NCI-H2107 treated with DMSO at 0.1 percent for 48 hours (cell line): ENCODE results near the gene COASY.
"Not testable (repeated sequence)": the region's sequence is repeated elsewhere in the genome, so short reads cannot be mapped to it uniquely, and the experiment has no call there.

Experiments
- DNase-seq: peaks from one replicate; lab custom pipeline; 2025; ENCODE audit not compliant: unreplicated experiment; lab: John Stamatoyannopoulos, UW

The COASY gene

DNA sequence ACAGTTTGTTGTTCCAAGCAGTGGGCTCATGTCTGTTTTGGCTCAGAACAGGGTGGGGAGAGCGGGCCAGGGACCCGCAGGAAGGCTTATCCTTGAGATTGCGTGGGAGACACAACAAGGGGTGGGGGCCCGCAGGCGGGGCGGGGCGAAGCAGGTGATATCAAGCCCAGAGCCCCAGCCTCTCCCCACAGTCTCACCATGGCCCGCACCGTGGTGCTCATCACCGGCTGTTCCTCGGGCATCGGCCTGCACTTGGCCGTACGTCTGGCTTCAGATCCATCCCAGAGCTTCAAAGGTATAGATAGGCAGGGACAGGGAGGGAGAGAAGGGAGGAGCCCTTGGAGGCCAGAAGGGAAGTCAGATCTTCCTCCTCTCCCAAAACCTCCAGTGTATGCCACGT lies 9.2 kb upstream of the COASY start, which contains the start of gene HSD17B1:
Gene HSD17B1, plus strand, starts transcription at position 188 of the 400 bp plus-strand sequence. Its CDS starts 11 bp downstream, at position 199.
- DNase-seq: not testable (repeated sequence)

DNA sequence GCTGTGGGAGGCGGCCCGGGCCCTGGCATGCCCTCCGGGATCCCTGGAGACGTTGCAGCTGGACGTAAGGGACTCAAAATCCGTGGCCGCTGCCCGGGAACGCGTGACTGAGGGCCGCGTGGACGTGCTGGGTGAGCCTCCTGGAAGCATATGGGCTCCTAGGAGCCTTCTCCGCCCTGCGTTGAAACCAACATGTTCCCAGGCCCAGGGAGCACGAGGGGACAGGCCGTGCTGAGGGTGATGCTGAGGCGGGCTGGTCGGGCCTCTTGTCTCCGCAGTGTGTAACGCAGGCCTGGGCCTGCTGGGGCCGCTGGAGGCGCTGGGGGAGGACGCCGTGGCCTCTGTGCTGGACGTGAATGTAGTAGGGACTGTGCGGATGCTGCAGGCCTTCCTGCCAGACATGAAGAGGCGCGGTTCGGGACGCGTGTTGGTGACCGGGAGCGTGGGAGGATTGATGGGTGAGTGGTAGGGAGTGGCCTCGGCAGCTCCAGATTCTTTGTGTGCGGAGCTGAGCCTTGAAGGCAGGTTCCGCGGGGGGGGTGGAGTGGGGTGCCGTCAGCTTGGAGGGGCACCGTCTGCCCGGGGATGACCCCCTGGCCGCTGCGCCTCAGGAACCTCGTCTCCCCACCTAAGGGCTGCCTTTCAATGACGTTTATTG lies 8.7 kb upstream of the COASY start:
- DNase-seq: no peak

DNA sequence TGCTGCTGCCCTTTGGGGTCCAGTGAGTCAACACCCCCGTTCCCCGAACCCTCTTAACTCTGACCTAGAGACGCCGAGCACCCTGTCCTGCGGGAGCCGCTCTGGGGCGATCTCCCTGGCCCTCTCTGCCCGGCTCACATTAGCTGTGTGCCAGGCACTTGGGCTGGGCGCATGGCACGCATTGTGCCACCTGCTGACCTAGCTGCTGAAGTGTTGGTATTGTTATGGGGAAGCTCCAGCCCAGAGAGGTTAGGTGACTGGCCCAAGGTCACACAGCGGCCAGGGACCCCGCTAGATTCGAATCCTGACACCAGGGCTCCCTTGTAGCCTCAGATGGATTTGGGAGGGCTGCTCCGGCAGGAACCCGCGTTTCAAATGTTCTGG lies 8.1 kb upstream of the COASY start:
- no peak for DNase-seq

DNA sequence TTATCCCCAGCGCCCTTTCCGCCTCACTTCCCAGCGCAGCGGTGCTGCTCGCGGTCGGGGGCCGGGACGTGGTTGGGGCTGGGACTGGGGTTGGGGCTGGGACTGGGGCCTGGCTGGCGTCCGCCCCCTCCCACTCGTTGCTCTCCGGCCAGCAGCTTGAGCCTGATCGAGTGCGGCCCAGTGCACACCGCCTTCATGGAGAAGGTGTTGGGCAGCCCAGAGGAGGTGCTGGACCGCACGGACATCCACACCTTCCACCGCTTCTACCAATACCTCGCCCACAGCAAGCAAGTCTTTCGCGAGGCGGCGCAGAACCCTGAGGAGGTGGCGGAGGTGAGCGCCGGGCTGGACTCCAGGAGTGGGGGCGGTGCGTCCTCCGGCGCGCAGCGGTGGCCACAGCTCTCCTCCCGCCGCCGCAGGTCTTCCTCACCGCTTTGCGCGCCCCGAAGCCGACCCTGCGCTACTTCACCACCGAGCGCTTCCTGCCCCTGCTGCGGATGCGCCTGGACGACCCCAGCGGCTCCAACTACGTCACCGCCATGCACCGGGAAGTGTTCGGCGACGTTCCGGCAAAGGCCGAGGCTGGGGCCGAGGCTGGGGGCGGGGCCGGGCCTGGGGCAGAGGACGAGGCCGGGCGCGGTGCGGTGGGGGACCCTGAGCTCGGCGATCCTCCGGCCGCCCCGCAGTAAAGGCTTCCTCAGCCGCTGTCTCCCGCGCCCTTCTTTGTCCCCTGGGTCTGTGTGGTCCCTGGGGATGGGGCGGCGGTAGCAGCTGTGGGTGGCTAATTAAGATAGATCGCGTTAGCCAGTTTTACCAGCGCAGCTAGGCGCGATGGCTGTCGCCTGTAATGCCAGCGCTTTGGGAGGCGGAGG lies 7.5 kb upstream of the COASY start:
- peak; percentile 55 for DNase-seq

DNA sequence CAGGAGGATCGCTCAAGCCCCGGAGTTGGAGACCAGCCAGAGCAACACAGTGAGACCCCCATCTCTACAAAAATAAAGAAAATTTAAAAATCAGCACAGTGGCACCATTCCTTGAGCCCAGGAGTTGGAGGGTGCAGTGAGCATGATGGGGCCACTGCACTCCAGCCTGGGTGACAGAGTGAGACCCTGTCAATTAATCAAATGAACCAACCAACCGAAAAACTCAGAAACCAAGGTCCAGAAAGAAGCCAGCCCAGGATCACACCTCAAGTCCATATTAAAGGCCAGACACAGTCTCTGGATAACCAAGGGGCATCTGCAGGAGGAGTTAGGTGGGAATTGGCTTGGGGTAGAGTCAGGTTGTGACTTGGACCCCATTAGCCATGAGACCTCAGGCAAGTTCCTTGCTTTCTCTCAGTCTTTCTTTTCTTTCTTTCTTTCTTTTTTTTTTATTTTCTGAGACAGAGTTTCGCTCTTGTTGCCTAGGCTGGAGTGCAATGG lies 6.8 kb upstream of the COASY start:
- no peak for DNase-seq

DNA sequence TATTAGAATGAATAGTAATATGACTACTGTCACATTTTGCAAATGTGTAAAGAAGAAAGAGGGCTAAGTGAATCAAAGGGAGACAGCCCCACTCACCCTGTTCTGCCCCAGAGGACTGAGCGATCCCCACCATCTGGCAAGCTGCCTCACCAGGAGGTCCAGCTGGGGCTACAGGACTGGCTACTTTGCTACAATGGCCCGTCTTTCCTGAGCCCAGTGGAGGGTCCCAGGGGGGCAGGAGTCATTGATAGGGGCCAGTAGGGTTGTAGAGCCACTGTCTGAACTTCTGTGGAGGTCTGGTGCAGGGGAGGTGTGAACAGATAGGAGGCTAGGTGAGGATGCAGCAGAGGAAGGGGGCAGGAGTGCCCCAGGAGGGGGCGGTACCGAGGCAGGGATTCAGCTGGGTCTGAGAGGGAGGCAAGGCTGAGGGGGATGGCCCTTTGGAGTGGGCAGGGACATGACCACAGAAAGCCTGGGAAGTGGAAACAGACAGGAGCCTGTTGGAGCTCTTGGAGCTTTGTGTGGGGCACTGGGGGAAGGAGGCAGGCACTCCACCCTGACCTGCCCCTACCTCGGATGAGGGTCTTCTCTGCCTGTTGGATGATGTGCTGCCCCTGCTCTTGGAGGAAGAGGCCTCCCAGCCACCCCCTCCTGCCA lies 5.9 kb upstream of the COASY start:
- DNase-seq: not testable (repeated sequence)

DNA sequence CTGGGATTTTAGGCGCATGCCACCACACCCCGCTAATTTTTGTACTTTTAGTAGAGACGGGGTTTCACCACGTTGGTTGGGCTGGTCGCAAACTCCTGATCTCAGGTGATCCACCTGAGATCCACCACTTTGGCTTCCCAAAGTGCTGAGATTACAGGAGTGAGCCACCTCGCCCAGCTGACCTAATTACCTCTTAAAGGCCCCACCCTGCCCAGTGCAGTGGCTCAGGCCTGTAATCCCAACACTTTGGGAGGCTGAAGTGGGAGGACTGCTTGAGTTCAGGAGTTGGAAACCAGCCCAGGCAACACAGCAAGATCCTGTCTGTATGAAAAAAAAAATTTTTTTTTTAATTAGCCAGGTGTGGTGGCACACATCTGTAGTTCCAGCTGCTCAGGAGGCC lies 2.9 kb upstream of the COASY start:
- no peak for DNase-seq

DNA sequence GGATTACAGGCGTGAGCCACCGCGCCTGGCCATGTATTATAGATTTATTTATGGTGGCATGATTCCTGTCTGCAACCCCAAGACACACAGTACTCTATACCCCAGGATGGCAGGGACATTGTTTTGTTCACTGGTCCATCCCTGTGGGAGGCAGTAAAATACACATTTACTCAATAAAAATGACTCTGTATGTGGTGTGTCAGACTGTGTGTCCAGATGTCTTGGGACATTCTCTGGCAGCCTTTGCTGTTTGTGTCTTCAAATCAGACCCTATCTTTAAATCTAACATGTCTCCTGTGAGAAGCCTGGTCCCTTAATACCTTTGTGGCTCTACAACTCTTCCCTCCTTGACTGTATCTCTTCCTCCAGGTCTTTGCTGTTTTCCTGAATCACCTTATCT lies 1.7 kb upstream of the COASY start:
- DNase-seq: no peak

DNA sequence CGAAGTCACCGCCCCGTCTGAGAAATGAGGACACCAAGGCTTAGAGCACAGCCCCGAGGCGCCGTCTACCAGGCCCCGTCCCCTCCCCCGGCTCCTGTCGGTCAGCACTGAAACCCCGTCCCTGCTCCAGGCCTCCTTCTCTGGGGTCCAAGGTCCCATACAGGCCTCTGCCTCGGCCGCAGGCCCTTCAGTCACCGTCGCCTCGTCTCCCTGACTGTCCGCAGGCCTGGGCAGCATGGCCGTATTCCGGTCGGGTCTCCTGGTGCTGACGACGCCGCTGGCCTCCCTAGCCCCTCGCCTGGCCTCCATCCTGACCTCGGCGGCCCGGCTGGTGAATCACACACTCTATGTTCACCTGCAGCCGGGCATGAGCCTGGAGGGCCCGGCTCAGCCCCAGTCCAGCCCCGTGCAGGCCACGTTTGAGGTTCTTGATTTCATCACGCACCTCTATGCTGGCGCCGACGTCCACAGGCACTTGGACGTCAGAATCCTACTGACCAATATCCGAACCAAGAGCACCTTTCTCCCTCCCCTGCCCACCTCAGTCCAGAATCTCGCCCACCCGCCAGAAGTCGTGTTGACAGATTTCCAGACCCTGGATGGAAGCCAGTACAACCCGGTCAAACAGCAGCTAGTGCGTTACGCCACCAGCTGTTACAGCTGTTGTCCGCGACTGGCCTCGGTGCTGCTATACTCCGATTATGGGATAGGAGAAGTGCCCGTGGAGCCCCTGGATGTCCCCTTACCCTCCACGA lies 617 bp downstream of the COASY start:
- no peak for DNase-seq

DNA sequence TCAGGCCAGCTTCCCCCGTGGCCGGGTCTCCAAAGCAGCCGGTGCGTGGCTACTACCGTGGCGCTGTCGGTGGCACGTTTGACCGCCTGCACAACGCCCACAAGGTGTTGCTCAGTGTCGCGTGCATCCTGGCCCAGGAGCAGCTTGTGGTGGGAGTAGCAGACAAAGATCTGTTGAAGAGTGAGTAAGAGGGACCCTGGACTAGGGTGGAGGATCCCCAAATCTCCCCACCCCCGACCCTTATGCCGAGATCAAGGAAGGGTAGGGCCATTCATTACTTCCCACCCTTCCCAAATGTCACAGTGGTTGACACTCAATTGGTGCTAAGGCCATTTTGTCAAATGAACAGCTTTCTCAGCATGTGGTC lies 1.2 kb downstream of the COASY start:
- DNase-seq: no peak

DNA sequence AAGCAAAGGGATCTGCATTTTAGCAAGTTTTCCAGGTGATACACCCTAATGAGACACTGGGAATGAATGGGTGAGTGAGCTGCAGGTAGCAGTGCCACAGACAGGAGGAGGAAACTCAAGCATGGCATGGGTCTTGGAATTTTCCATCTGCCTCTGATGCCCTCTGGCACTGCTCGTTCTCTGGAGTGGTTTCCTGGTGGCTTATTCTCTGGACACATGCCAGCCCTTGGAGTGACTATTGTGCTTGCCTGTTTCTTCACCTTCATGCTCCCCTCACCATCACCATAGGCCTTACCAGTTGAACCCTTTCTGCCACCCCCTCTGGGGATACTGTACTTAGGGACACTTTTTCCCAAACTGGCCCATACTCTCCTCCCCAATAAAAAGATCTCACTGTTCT lies 1.6 kb downstream of the COASY start:
- no peak for DNase-seq

DNA sequence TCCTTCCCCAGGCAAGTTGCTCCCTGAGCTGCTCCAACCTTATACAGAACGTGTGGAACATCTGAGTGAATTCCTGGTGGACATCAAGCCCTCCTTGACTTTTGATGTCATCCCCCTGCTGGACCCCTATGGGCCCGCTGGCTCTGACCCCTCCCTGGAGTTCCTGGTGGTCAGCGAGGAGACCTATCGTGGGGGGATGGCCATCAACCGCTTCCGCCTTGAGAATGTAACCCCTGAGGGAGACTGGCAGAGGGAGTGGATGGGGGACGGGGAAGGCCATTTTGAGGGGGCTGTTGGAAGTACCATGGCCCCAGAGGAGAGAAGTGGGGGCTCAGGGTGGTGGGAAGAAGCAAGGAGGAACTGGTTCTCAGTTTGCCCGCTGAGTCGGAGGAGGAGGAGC lies 2.0 kb downstream of the COASY start:
- DNase-seq: no peak

DNA sequence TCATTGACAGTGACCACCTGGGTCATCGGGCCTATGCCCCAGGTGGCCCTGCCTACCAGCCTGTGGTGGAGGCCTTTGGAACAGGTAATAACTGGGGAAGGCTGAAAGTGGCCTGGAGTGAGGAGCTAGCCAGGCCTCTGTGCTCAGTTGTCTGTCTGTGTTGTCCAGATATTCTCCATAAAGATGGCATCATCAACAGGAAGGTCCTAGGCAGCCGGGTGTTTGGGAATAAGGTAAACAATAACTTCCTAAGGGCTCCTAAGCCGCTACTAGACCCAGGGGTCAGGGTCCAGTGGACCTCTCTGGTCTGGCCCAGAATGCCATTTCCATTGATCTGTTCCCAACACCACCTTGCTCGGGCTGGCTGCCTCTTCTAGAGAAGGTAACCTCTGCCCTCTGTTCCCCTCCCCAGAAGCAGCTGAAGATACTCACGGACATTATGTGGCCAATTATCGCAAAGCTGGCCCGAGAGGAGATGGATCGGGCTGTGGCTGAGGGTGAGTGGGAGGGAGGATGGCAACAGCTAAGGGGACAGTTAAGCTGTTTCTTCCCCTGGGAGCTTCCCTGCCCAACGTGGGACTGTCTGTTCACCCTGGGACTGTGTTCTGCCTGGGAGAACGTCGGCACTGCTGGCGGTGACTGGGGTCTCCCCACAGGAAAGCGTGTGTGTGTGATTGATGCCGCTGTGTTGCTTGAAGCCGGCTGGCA lies 3.0 kb downstream of the COASY start:
- no peak for DNase-seq

DNA sequence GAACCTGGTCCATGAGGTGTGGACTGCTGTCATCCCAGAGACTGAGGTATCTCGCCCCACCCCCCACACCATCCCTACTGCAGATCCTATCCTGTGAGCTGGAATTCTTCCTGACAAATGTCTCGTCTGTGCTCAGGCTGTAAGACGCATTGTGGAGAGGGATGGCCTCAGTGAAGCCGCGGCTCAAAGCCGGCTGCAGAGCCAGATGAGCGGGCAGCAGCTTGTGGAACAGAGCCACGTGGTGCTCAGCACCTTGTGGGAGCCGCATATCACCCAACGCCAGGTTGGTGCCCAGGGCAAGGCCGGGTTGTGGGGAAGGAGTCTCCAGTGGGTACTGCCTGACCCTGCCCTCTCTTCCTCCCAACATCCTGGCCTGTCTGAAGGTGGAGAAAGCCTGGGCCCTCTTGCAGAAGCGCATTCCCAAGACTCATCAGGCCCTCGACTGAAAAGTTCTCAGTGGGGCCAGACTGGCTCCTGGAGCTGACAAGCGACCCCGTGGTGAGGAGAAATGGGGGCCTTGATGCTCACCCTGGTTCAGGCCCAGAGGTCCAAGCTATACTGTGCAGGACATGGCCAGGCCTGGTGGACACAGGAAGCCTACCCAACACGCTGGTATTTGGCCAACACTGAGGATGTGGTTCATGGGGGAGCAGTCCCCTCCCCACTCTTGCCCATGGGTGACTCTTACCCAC lies 3.7 kb downstream of the COASY start:
- DNase-seq: no peak

DNA sequence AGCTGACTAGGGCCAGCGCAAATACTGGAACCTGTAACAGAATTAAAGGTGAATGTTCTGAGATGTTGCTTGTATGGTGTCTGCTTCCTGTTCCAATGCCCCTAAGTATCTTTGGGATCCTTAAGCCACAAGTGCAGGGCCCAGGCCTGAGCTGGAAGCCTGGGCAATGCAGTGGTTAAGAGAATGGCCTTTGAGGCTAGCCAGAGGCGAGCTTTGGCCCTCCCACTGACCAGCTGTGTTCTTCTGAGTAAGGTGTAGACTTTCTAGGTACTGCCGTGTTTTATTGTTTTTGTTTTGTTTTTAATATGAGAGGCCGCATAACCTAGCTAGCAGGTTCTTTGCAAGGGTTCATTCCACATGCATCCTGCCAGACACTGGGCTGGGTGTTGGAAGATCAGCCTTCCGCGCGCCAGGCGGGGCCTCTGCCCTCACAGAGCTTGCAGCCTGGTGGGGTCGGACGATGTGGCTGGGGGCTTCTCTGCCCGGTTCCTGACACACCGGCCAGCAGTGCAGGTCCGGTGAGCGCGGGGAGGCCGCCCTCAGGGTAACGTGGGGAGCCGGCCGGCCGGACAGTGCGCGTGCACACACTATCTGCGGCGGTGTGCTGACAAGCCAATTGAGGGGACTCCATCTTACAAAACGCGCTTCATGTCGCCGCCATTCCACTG lies 4.4 kb downstream of the COASY start:
- DNase-seq: no peak

DNA sequence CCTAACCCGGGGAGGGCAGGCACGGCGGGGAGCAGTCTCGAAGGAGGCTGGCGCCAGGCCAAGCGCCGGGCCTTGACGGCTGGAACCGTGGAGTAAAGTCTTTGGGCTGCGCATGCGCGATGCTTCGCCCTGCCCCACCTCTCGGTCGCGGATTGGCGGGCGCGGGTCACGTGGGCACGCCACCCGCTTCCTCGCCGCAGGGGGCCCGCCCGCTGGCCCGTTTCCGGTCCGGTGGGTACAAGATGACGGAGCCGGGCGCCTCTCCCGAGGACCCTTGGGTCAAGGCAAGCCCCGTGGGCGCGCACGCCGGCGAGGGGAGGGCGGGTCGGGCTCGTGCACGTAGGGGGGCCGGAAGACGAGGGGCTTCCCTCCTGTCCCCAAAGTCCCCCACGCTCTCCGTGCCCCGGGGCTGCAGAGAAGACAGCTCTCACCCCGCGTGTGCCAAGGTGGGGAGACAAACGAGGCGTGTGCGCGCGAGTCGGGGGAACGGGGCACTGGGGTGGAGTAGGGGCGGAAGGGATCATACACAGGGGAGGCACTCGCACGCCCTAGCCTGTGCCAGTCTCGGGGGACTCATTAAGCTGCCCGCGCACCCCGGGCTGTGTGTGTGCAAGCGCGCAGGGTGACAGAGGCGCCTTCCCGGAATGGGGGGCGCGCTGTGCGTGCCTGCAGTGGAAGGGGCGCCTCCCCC lies 5.1 kb downstream of the COASY start, which contains the start of gene MLX:
Gene MLX, plus strand, starts transcription at position 218 of the 691 bp plus-strand sequence. Its CDS starts 25 bp downstream, at position 243.
- DNase-seq: peak; percentile 90

DNA sequence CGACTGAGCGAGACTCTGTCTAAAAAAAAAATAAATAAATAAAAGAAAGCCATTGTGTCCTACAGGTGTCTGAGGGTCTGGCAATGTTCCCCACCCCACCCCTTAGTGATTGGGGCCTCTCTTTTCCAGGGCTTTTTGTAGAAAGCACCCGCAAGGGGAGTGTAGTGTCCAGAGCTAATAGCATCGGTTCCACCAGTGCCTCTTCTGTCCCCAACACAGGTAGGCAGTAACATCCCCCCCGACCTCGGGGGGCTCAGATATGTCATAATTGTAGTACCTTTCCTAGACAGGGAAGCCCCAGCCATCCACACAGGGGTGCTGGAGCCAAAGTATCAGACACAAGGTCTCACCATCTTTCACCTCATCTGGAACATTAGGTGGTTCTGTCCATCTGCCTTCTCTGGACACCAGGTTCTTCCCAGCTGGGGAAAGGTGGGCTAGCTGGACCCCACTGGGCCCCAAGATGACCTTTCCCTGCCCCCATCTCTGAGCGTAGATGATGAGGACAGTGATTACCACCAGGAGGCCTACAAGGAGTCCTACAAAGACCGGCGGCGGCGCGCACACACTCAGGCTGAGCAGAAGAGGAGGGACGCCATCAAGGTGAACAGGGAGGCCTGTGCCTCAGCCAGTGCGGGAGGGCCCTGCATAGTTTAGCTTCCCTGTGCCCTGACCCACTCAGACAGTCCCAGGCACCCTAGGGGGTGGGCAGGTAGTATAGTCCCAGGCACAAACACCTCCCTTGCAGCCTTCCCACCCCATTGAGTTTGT lies 6.6 kb downstream of the COASY start:
- DNase-seq: no peak
